H1 (cell line): ENCODE results near the gene CNST. TPM values are rescaled to one million over a fixed set of nuclear protein-coding genes. Genes with fewer than 3 reads are reported as not detected.

ENCODE experiments used
- CTCF ChIA-PET: fragments of 300-600 bp; sonication (Branson Sonifier 250); formaldehyde crosslinking; loops from one replicate; lab custom pipeline; 2021; ENCODE audit not compliant: partially characterized antibody; lab: Charles Lee
- POLR2A ChIA-PET: fragments of 300-600 bp; sonication (Branson Sonifier 250); formaldehyde crosslinking; loops from one replicate; lab custom pipeline; 2021; ENCODE audit warnings: inconsistent platforms; ENCODE audit not compliant: partially characterized antibody; lab: Charles Lee
- DNase-seq, 2 experiments: peaks; one replicate each; pipeline versions ENCODE4 v3.0.0 to v3.0.0-alpha.2; 2010 to 2022; ENCODE audit warnings: low spot score in 2 of 2, low read depth in 1 of 2, mixed read lengths in 1 of 2
- FAIRE-seq: peaks from 2 replicates; lab custom pipeline; 2011; peaks lifted over from hg19 to GRCh38; lab: Jason Lieb, UNC
- H2AFZ ChIP-seq: 2 replicates; pipeline ENCODE4 v1.8.1; 2012; ENCODE audit warnings: low read length, inconsistent platforms
- H2AK5ac ChIP-seq: 2 replicates; pipeline ENCODE4 v1.6.1; 2013; ENCODE audit warnings: low read depth, low read length
- H2BK120ac ChIP-seq: replicated peaks from 2 replicates; pipeline ENCODE3; 2013; ENCODE audit warnings: low read depth, low read length, inconsistent platforms
- H2BK12ac ChIP-seq: 2 replicates; pipeline ENCODE4 v1.6.1; 2013; ENCODE audit warnings: low read depth, low read length
- H2BK15ac ChIP-seq: 2 replicates; pipeline ENCODE4 v1.6.1; 2013; ENCODE audit warnings: low read length
- H2BK20ac ChIP-seq: 2 replicates; pipeline ENCODE4 v1.6.1; 2013; ENCODE audit warnings: low read length
- H2BK5ac ChIP-seq: 2 replicates; pipeline ENCODE4 v1.6.1; 2013; ENCODE audit warnings: low read depth, low read length
- H3K14ac ChIP-seq: 2 replicates; pipeline ENCODE4 v1.6.1; 2013; ENCODE audit warnings: inconsistent platforms; ENCODE audit not compliant: insufficient read length
- H3K18ac ChIP-seq: 2 replicates; pipeline ENCODE4 v1.6.1; 2013; ENCODE audit warnings: low read length; ENCODE audit errors: extremely low read depth
- H3K23ac ChIP-seq: 2 replicates; pipeline ENCODE4 v1.6.1; 2013; ENCODE audit warnings: inconsistent platforms; ENCODE audit not compliant: insufficient read length
- H3K23me2 ChIP-seq: 2 replicates; pipeline ENCODE4 v1.6.1; 2013; ENCODE audit warnings: low read depth, low read length
- H3K27ac ChIP-seq: 2 replicates; pipeline ENCODE4 v1.6.1; 2011; ENCODE audit warnings: low read depth, low read length, inconsistent platforms
- H3K27me3 ChIP-seq, 4 experiments: replicated peaks in 1 of 4; 1 replicate in 1 of 4; 2 replicates in 3 of 4; pipeline versions ENCODE4 v1.6.1 to v1.8.1; 2011 to 2013; ENCODE audit warnings: low read length in 3 of 4, mild to moderate bottlenecking in 3 of 4, inconsistent platforms in 2 of 4, mixed read lengths in 2 of 4, moderate library complexity in 1 of 4; ENCODE audit not compliant: control insufficient read depth in 3 of 4, insufficient read depth in 3 of 4; ENCODE audit errors: extremely low read depth in 1 of 4
- H3K36me3 ChIP-seq, 4 experiments: 2 replicates each; pipeline versions ENCODE4 v1.6.1 to v1.8.1; 2011 to 2013; ENCODE audit warnings: mild to moderate bottlenecking in 4 of 4, low read length in 3 of 4, moderate library complexity in 2 of 4, control low read depth in 1 of 4, inconsistent platforms in 1 of 4; ENCODE audit not compliant: insufficient read depth in 4 of 4, control insufficient read depth in 2 of 4
- H3K4ac ChIP-seq: replicated peaks from 2 replicates; pipeline ENCODE3; 2013; ENCODE audit warnings: low read length, low read depth, mixed read lengths, inconsistent platforms; ENCODE audit not compliant: insufficient read length
- H3K4me1 ChIP-seq, 4 experiments: replicated peaks in 1 of 4; 1 replicate in 1 of 4; 2 replicates in 3 of 4; pipeline versions ENCODE4 v1.6.1 to v1.8.1; 2011 to 2013; ENCODE audit warnings: low read length in 3 of 4, inconsistent platforms in 2 of 4, mixed read lengths in 1 of 4; ENCODE audit not compliant: insufficient read depth in 4 of 4, control insufficient read depth in 3 of 4
- H3K4me2 ChIP-seq, 2 experiments: 2 replicates each; pipeline versions ENCODE4 v1.6.1 to v1.8.1; 2011 to 2013; ENCODE audit warnings: low read depth in 2 of 2, low read length in 2 of 2, control low read depth in 1 of 2, inconsistent platforms in 1 of 2, mild to moderate bottlenecking in 1 of 2; ENCODE audit not compliant: insufficient read depth in 1 of 2
- H3K4me3 ChIP-seq, 4 experiments: fragments of 200-600, 300-600 bp in 1 of 4; sonication (generic), shearing (Covaris generic), sonication (Bioruptor Twin) in 1 of 4; 2 replicates each; pipeline versions ENCODE4 v1.5.1 to v1.8.1; 2011 to 2016; ENCODE audit warnings: low read length in 4 of 4, low read depth in 3 of 4, control low read depth in 2 of 4, inconsistent platforms in 2 of 4, mild to moderate bottlenecking in 2 of 4, mixed read lengths in 1 of 4, moderate library complexity in 1 of 4; ENCODE audit not compliant: insufficient read depth in 2 of 4; ENCODE audit errors: extremely low read depth in 1 of 4
- H3K56ac ChIP-seq: replicated peaks from 2 replicates; pipeline ENCODE3; 2013; ENCODE audit warnings: low read depth, mild to moderate bottlenecking, mixed read lengths, low read length, inconsistent platforms; ENCODE audit not compliant: insufficient read length
- H3K79me1 ChIP-seq: 2 replicates; pipeline ENCODE4 v1.6.1; 2013; ENCODE audit warnings: low read depth, low read length, control low read depth
- H3K79me2 ChIP-seq, 2 experiments: 2 replicates each; pipeline versions ENCODE4 v1.6.1 to v1.8.1; 2012 to 2013; ENCODE audit warnings: low read length in 2 of 2, mild to moderate bottlenecking in 2 of 2, inconsistent platforms in 1 of 2; ENCODE audit not compliant: insufficient read depth in 2 of 2, control insufficient read depth in 1 of 2
- H3K9ac ChIP-seq, 4 experiments: replicated peaks in 1 of 4; 1 replicate in 1 of 4; 2 replicates in 3 of 4; pipeline versions ENCODE4 v1.6.1 to v1.8.1; 2011 to 2013; ENCODE audit warnings: low read depth in 3 of 4, low read length in 3 of 4, control low read depth in 2 of 4, mild to moderate bottlenecking in 2 of 4, moderate library complexity in 2 of 4, inconsistent platforms in 1 of 4; ENCODE audit errors: extremely low read depth in 1 of 4
- H3K9me3 ChIP-seq, 2 experiments: 2 replicates each; pipeline versions ENCODE4 v1.6.1 to v1.8.1; 2012 to 2013; ENCODE audit warnings: mild to moderate bottlenecking in 2 of 2, moderate library complexity in 2 of 2, control low read depth in 1 of 2, inconsistent platforms in 1 of 2, low read depth in 1 of 2, low read length in 1 of 2, mixed read lengths in 1 of 2; ENCODE audit not compliant: insufficient read depth in 2 of 2
- H4K20me1 ChIP-seq, 2 experiments: replicated peaks in 1 of 2; 2 replicates each; pipeline versions ENCODE3 to v1.8.1; 2011 to 2013; ENCODE audit warnings: inconsistent platforms in 2 of 2, low read length in 2 of 2, mild to moderate bottlenecking in 1 of 2; ENCODE audit not compliant: insufficient read depth in 2 of 2, control insufficient read depth in 1 of 2
- H4K5ac ChIP-seq: 2 replicates; pipeline ENCODE4 v1.6.1; 2013; ENCODE audit warnings: low read length, low read depth, mixed read lengths, inconsistent platforms; ENCODE audit not compliant: insufficient read length
- H4K8ac ChIP-seq: 2 replicates; pipeline ENCODE4 v1.8.0; 2013; ENCODE audit warnings: mild to moderate bottlenecking, moderate library complexity, low read length, inconsistent platforms; ENCODE audit not compliant: insufficient read depth; ENCODE audit errors: extremely low read depth
- H4K91ac ChIP-seq: replicated peaks from 2 replicates; pipeline ENCODE3; 2013; ENCODE audit warnings: low read length, mixed read lengths, inconsistent platforms; ENCODE audit not compliant: insufficient read length
- SIX5 ChIP-seq: IDR thresholded peaks from 2 replicates; pipeline ENCODE4 v1.6.1; 2011; ENCODE audit warnings: mild to moderate bottlenecking, low read depth, low read length
- WGBS, 2 experiments: shearing (Covaris generic) in 1 of 2; methylation state at CpG; one replicate each; pipeline versions ENCODE4 v1.1.6 to v1.1.7; 2013 to 2015; ENCODE audit warnings: low lambda C conversion rate in 2 of 2, mixed read lengths in 2 of 2, inconsistent platforms in 1 of 2, low coverage in 1 of 2, missing lambda C conversion rate in 1 of 2; ENCODE audit not compliant: insufficient replicate concordance in 2 of 2, insufficient coverage in 1 of 2, insufficient read length in 1 of 2; ENCODE audit errors: extremely low coverage in 1 of 2, missing lambda C conversion rate in 1 of 2; 5-methylcytosine and 5-hydroxymethylcytosine counted together
- polyA plus RNA-seq, 7 experiments: library from polyadenylated mRNA; depleted of rRNA in 3 of 7; stranded (reverse) in 5 of 7; unstranded in 2 of 7; fragments of >200 nt in 5 of 7; fragments of 200-250 nt in 2 of 7; gene quantifications; 1 replicate in 5 of 7; 2 replicates in 1 of 7; 4 replicates in 1 of 7; pipeline versions ENCODE4 v1.2.1 to v1.2.3, GENCODE V29; 2011 to 2013; ENCODE audit warnings: missing spikeins in 2 of 7, mixed read lengths in 2 of 7
- total RNA-seq: library from RNA; stranded (reverse); fragmentation: NEBNext Ultra II Directional; extraction: Animal tissue kit (Norgen Biotek cat#: 25700); gene quantifications from 2 replicates; pipeline ENCODE4 v1.2.1, GENCODE V29; 2021

The CNST gene
- total and polyA plus RNA-seq, 2 of the 8 experiments (the other 6 are each of a cell fraction or from before 2014, with no cell fraction given), result 5.3 to 21.3 TPM

GRCh38 chr1:246639732-246640131 is 73.5 kb downstream of the CNST start:
- no peak overlapping the region for H4K91ac ChIP-seq
- ChIA-PET CTCF (interaction anchor here (1.4 kb wide), 1 partner anchor 49 kb away, joined by 5 read pairs; no protein-coding TSS in a partner anchor), POLR2A (interaction anchor here (1.3 kb wide), 1 partner anchor 10 kb away, joined by 3 read pairs; no protein-coding TSS in a partner anchor)
- no peaks in the 10 kb centered on the region for H3K9me3 ChIP-seq
- WGBS, 2 experiments, result 98% methylated on average over 9 of the region's 9 CpGs; no CpG with 5 or more reads in 1 of the 2 experiments
- no peak overlapping the region for H2BK120ac ChIP-seq
- no peak overlapping the region for H3K9ac ChIP-seq
- H3K36me3 ChIP-seq, result peaks cover 0 to 3% (median 0%) of the 10 kb centered on the region in 4 experiments; a peak in 1 of 8 replicates
- H3K14ac ChIP-seq, result no peak overlapping the region
- no peak for DNase-seq
- no peak overlapping the region for H2AFZ ChIP-seq
- H3K23me2 ChIP-seq, result peaks cover 2% of the 10 kb centered on the region; the same call in 1 of the 2 replicates
- H2BK15ac ChIP-seq, result no peak overlapping the region
- no peaks in the 10 kb centered on the region for H3K4me1 ChIP-seq
- H4K8ac ChIP-seq, result no peak overlapping the region
- H2BK20ac ChIP-seq, result no peak overlapping the region
- no peak overlapping the region for H3K4me3 ChIP-seq
- H3K4ac ChIP-seq, result no peak overlapping the region
- H2BK12ac ChIP-seq, result no peak overlapping the region
- H4K20me1 ChIP-seq, result peaks cover 0 to 2% of the 10 kb centered on the region in 2 experiments
- H3K79me1 ChIP-seq, result peaks cover 5% of the 10 kb centered on the region; the same call in 1 of the 2 replicates
- H3K27me3 ChIP-seq, result no peaks in the 10 kb centered on the region
- H3K79me2 ChIP-seq, result no peaks in the 10 kb centered on the region
- no peak for FAIRE-seq
- H2BK5ac ChIP-seq, result no peak overlapping the region
- H4K5ac ChIP-seq, result no peak overlapping the region
- no peak overlapping the region for H3K23ac ChIP-seq
- no peak overlapping the region for H3K18ac ChIP-seq
- no peak overlapping the region for H3K4me2 ChIP-seq
- no peak overlapping the region for H2AK5ac ChIP-seq
- no peak for TF ChIP-seq SIX5
- no peak overlapping the region for H3K56ac ChIP-seq
- H3K27ac ChIP-seq, result no peak overlapping the region
